Pancreas (tissue), 10 donors: ENCODE data around the gene MAX. TPM values are rescaled to one million over a fixed set of nuclear protein-coding genes. Genes with fewer than 3 reads are reported as not detected.

Source experiments
- ATAC-seq, 4 donors: fragments of 200-7000 bp; cut with Tn5 transposase; one replicate each; pipeline versions ENCODE4 v1.8.0 to v1.9.1; 2020; ENCODE audit warnings: mild to moderate bottlenecking in 4 of 4, moderate library complexity in 4 of 4
- DNase-seq, 6 donors: peaks; one replicate each; pipeline ENCODE4 v3.0.0-alpha.2; 2020
- FAIRE-seq: peaks from 2 replicates; lab custom pipeline; 2012; peaks lifted over from hg19 to GRCh38; lab: Jason Lieb, UNC
- H3K27ac ChIP-seq, 4 donors: fragments of 200-600 bp; sonication (generic); 1 replicate in 3 of 4; 2 replicates in 1 of 4; pipeline versions ENCODE4 v1.5.0 to v1.8.0; 2020
- H3K27me3 ChIP-seq, 4 donors: fragments of 200-600 bp; one replicate each; pipeline ENCODE4 v1.8.0; 2021
- H3K36me3 ChIP-seq, 3 donors: fragments of 200-600 bp; sonication (generic) in 1 of 3; one replicate each; pipeline versions ENCODE4 v1.5.0 to v1.8.0; 2020 to 2021
- H3K4me1 ChIP-seq, 3 donors: fragments of 200-600 bp; one replicate each; pipeline ENCODE4 v1.8.0; 2021
- H3K4me3 ChIP-seq, 4 donors: fragments of 200-600 bp; sonication (generic) in 2 of 4; one replicate each; pipeline versions ENCODE4 v1.5.0 to v1.8.0; 2020 to 2021
- H3K9me3 ChIP-seq, 4 donors: fragments of 200-600 bp; one replicate each; pipeline ENCODE4 v1.8.0; 2021
- WGBS, 2 donors: extraction: QIAGEN DNeasy Blood & Tissue Kit; methylation state at CpG; one replicate each; pipeline ENCODE4 v1.1.7; 2013; 5-methylcytosine and 5-hydroxymethylcytosine counted together
- intact Hi-C, 3 donors: fragments of 100-400 bp; cut with DNase I; formaldehyde crosslinking; loops; one replicate each; pipeline versions ENCODE4 v1.11.1 to v1.14.2; 2022
- polyA plus RNA-seq, 2 donors: library from polyadenylated mRNA; stranded (reverse); fragments of 200-250 nt; gene quantifications; one replicate each; pipeline ENCODE4 v1.2.3, GENCODE V29; 2013
- total RNA-seq, 6 donors: library from RNA; stranded (reverse); fragmentation: NEBNext Ultra II Directional in 4 of 6; extraction: Animal tissue kit (Norgen Biotek cat#: 25700) in 4 of 6; gene quantifications; one replicate each; pipeline versions ENCODE4 v1.2.1 to v1.2.4, GENCODE V29; 2021 to 2023
- TF ChIP-seq, protein P1 (sequence below), 4 donors: fragments of 200-600 bp; sonication (generic) in 3 of 4; IDR thresholded peaks; one replicate each; pipeline versions ENCODE4 v1.5.0 to v1.8.0; 2021; ENCODE audit warnings: antibody characterized with exemption in 4 of 4
- donor health status: healthy with polysubstance abuse.
- donor health status: DM: no; HTN: no; CAD: no; lungs with moderate emphysema.
- donor health status: DM: no; HTN: no; CAD: no.
- donor health status: control.
- donor health status: control.
- donor health status: Bipolar disorder and iron deficiency.
- donor health status: DM: yes; HTN: yes; CAD: no.
- donor health status: DM: no; HTN: no; CAD: no.
- donor health status: DM: no; HTN: no; CAD: no.
- donor health status: DM: yes; HTN: yes; CAD: no.

Gene MAX
- total and polyA plus RNA-seq, 8 donors: 19.7 to 48.9 (median 34.5) TPM

DNA sequence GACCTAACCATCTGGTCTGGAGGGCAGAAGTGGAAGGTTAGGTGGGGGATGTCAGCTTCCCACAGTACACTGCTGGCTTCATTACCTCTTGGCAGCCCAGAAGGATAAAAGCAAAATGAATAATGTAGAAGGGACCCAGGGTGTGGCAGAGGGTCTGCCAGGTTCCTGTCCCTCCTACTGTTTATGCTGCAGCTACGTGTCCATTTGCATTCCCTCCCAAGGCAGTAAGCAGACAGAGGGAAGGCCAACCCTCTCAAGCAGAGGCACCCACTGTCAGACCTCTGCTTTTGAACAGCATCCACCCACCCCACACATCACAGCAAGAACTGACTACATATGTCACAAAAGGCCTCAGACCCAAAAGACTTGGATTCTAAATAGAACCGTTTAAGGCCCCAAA, 19.4 kb downstream of the MAX start:
- intact Hi-C loops: no loop called here
- 80 to 92% methylated on average over 2 of the region's 2 CpGs for WGBS, 2 donors
- no peak overlapping the region for H3K4me3 ChIP-seq
- no peaks in the 10 kb centered on the region for H3K27me3 ChIP-seq
- FAIRE-seq: no peak
- H3K27ac ChIP-seq: no peak overlapping the region
- peaks cover 0 to 11% (median 0%) of the 10 kb centered on the region in 3 donors for H3K4me1 ChIP-seq
- H3K36me3 ChIP-seq: peaks cover 0 to 22% (median 5%) of the 10 kb centered on the region in 3 donors
- TF ChIP-seq, protein P1, sequence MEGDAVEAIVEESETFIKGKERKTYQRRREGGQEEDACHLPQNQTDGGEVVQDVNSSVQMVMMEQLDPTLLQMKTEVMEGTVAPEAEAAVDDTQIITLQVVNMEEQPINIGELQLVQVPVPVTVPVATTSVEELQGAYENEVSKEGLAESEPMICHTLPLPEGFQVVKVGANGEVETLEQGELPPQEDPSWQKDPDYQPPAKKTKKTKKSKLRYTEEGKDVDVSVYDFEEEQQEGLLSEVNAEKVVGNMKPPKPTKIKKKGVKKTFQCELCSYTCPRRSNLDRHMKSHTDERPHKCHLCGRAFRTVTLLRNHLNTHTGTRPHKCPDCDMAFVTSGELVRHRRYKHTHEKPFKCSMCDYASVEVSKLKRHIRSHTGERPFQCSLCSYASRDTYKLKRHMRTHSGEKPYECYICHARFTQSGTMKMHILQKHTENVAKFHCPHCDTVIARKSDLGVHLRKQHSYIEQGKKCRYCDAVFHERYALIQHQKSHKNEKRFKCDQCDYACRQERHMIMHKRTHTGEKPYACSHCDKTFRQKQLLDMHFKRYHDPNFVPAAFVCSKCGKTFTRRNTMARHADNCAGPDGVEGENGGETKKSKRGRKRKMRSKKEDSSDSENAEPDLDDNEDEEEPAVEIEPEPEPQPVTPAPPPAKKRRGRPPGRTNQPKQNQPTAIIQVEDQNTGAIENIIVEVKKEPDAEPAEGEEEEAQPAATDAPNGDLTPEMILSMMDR (IDR thresholded peaks at IDR 0.05): no peak
- H3K9me3 ChIP-seq: no peaks in the 10 kb centered on the region
- DNase-seq: no peak
- ATAC-seq: no peak

DNA sequence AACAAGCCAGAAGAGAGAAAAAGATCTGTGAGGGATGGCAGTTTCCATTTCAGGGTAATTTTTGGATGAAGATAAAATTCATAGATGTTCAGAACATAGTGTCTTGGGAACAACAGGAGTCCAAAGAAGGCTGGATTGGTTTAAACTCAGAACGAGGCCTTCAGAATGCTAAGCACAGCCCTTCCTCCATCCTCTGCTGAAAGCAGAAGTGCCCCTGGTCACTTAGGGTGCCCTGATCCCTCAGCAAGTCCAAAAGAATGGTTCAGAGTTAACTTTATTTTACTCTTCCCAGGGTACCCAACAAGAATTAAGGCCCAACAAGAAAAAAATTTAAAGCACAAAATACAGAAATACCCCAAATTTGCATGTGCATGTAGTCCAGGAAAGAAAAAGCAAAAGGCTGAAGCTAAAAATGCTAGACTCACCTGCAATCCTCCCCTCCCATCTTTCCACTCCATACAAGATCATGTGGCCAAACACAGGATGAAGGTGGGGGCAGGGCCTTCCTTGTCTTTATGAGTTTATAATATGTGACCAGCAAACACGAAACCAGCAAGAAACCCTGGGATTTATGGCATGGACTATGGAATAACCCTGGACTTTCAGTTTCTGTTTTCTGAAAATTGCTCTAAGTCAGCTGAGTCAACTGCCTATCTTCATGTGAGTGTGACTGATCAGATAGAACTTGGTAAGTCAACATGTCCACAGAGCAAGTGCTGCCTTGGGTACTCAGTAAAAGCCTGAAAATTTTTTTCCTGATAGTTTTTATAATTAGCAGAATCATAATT, 21.2 kb downstream of the MAX start:
- Histone ChIP-seq H3K9me3 (no peaks in the 10 kb centered on the region), H3K4me1 (peaks cover 0 to 11% (median 0%) of the 10 kb centered on the region in 3 donors), H3K27ac (no peak overlapping the region), H3K4me3 (no peak overlapping the region), H3K27me3 (no peaks in the 10 kb centered on the region), H3K36me3 (peaks cover 0 to 20% (median 11%) of the 10 kb centered on the region in 3 donors)
- ATAC-seq (peak; percentile 77 to 88 (median 78)), FAIRE-seq (no peak), DNase-seq (no peak)
- intact Hi-C loops: no loop called here
- TF ChIP-seq, protein P1 (IDR thresholded peaks at IDR 0.05): no peak
- WGBS, 2 donors: 58 to 67% methylated on average over 2 of the region's 2 CpGs

DNA sequence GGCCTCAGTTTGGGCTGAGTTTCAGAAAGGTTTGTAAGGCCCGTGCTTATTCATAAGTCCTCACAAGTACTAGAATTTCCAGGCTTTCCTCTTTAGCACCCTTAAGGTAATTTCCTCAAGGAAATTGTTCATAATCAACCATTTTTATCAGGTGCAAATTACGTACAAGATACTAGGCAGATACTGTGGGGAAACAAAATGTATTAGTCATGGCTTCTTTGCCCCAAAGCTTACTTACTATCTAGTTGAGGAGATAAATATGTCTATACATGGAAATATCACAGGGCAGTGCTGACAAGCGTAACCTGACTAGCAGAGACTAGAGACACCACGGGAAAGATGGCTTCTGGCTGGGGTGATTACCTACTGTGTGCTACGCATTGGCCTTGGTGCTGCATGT, 22.5 kb downstream of the MAX start:
- FAIRE-seq (no peak), DNase-seq (no peak), ATAC-seq (no peak)
- 86 to 88% methylated on average over 5 of the region's 5 CpGs for WGBS, 2 donors
- Histone ChIP-seq H3K9me3 (no peaks in the 10 kb centered on the region), H3K4me1 (peaks cover 0 to 11% (median 0%) of the 10 kb centered on the region in 3 donors), H3K36me3 (peaks cover 0 to 24% (median 18%) of the 10 kb centered on the region in 3 donors), H3K4me3 (no peak overlapping the region), H3K27me3 (no peaks in the 10 kb centered on the region), H3K27ac (no peak overlapping the region)
- TF ChIP-seq, protein P1 (IDR thresholded peaks at IDR 0.05): no peak
- intact Hi-C loops: no loop called here

DNA sequence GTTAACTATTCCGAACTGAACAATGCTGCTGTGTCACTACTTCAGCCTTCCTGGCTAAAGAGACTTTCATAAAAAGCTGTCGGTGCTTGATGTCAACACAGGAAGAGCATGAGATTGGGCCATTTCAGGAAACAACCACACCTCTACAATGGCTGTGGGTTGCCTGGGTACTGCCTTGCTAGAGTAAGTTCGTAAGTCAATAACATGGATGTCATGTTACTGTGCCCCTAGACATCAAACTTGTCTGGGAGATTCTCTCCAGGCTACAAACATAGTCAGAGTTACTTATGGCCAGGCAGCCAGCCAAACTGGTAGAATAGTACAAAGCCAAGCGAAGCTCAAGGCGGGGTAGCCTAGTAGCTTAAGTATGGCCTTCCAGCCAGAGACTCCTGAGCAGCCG, 23.1 kb downstream of the MAX start:
- FAIRE-seq: no peak
- Histone ChIP-seq H3K9me3 (no peaks in the 10 kb centered on the region), H3K4me1 (peaks cover 0 to 16% (median 0%) of the 10 kb centered on the region in 3 donors), H3K27ac (no peak overlapping the region), H3K4me3 (no peak overlapping the region), H3K27me3 (no peaks in the 10 kb centered on the region), H3K36me3 (peaks cover 0 to 24% (median 18%) of the 10 kb centered on the region in 3 donors)
- WGBS, 2 donors: 91 to 94% methylated on average over 6 of the region's 6 CpGs
- ATAC-seq: no peak
- DNase-seq: no peak
- TF ChIP-seq, protein P1 (IDR thresholded peaks at IDR 0.05): no peak
- intact Hi-C loops: no loop called here

DNA sequence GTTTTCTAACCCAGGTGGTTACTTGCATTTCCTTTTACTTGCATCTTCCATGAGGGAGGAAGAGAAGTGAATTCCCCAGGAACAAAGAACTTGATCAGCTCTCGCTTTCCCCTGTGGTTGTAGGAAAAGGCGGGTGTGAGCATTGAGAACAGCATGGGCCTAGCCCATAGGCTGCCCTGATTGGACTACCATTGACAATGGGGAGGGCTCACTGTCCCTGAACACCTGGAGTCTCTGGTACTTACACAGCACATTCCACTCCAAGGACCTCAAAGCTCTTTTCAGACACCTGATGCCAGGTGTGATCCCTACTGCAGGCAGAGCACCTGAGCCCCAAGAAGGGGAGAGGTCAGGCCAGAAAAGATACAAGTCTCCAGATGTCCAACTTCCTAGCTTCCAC, 25.0 kb downstream of the MAX start:
- no peak overlapping the region for H3K27ac ChIP-seq
- peaks cover 0 to 19% (median 0%) of the 10 kb centered on the region in 3 donors for H3K4me1 ChIP-seq
- no peak for ATAC-seq
- no peak overlapping the region for H3K4me3 ChIP-seq
- no peaks in the 10 kb centered on the region for H3K9me3 ChIP-seq
- H3K27me3 ChIP-seq: no peaks in the 10 kb centered on the region
- intact Hi-C loops: no loop called here
- TF ChIP-seq, protein P1 (IDR thresholded peaks at IDR 0.05): no peak
- no peak for FAIRE-seq
- 97% methylated on average over 2 of the region's 2 CpGs for WGBS, 2 donors
- no peak for DNase-seq
- H3K36me3 ChIP-seq: peaks cover 0 to 24% (median 18%) of the 10 kb centered on the region in 3 donors
